AG04450 (cell line): ENCODE results near the gene C10orf105. TPM values are rescaled to one million over a fixed set of nuclear protein-coding genes. Genes with fewer than 3 reads are reported as not detected.

Experiments used
- CTCF ChIA-PET: fragments of 300-600, 350-600 bp; formaldehyde crosslinking; extraction: SDS; loops from one replicate; lab custom pipeline; 2022; ENCODE audit warnings: antibody characterized with exemption, inconsistent platforms; lab: Charles Lee
- POLR2A ChIA-PET: fragments of 350-600 bp; formaldehyde crosslinking; extraction: SDS; loops from one replicate; lab custom pipeline; 2021; ENCODE audit warnings: antibody characterized with exemption, inconsistent platforms; lab: Yijun Ruan, JAX
- DNase-seq: peaks from one replicate; pipeline ENCODE4 v3.0.0-alpha.2; 2011; ENCODE audit warnings: low read depth, low spot score
- H3K27ac ChIP-seq: one replicate; pipeline ENCODE4 v1.5.1; 2012; ENCODE audit warnings: low read depth, low read length, control low read depth
- H3K27me3 ChIP-seq: one replicate; pipeline ENCODE4 v1.6.0; 2012; ENCODE audit warnings: low read length; ENCODE audit not compliant: control insufficient read depth, insufficient read depth
- H3K4me3 ChIP-seq: 2 replicates; pipeline ENCODE4 v1.5.1; 2011; ENCODE audit warnings: mild to moderate bottlenecking, low read depth, low read length, control low read depth
- H3K9me3 ChIP-seq: 2 replicates; pipeline ENCODE4 v1.5.1; 2012; ENCODE audit warnings: low read length; ENCODE audit not compliant: control insufficient read depth, insufficient read depth
- polyA plus RNA-seq: library from polyadenylated mRNA; depleted of rRNA; stranded (reverse); fragments of >200 nt; gene quantifications from 2 replicates; pipeline ENCODE4 v1.2.3, GENCODE V29; 2011
- TF ChIP-seq, protein P1 (sequence below): IDR thresholded peaks from 2 replicates; pipeline ENCODE4 v1.5.1; 2011; ENCODE audit warnings: low read depth, low read length, control low read depth, inconsistent platforms

The C10orf105 gene
- polyA plus RNA-seq, 1 experiment, result not detected

GRCh38 chr10:71745664-71746250 lies 26.2 kb upstream of the C10orf105 start:
- DNase-seq, result no peak
- Histone ChIP-seq H3K27me3 (peaks cover 2% of the 10 kb centered on the region), H3K9me3 (peaks cover 6% of the 10 kb centered on the region), H3K4me3 (no peak overlapping the region), H3K27ac (no peak overlapping the region)
- TF ChIP-seq, protein P1, sequence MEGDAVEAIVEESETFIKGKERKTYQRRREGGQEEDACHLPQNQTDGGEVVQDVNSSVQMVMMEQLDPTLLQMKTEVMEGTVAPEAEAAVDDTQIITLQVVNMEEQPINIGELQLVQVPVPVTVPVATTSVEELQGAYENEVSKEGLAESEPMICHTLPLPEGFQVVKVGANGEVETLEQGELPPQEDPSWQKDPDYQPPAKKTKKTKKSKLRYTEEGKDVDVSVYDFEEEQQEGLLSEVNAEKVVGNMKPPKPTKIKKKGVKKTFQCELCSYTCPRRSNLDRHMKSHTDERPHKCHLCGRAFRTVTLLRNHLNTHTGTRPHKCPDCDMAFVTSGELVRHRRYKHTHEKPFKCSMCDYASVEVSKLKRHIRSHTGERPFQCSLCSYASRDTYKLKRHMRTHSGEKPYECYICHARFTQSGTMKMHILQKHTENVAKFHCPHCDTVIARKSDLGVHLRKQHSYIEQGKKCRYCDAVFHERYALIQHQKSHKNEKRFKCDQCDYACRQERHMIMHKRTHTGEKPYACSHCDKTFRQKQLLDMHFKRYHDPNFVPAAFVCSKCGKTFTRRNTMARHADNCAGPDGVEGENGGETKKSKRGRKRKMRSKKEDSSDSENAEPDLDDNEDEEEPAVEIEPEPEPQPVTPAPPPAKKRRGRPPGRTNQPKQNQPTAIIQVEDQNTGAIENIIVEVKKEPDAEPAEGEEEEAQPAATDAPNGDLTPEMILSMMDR, result no peak
- CTCF ChIA-PET, result no interaction called here
- POLR2A ChIA-PET, result no interaction called here

- H3K27ac ChIP-seq, result no peak overlapping the region
- peaks cover 6% of the 10 kb centered on the region for H3K9me3 ChIP-seq
- TF ChIP-seq, protein P1, result no peak
- ChIA-PET POLR2A (no interaction called here), CTCF (no interaction called here)
- DNase-seq, result no peak
- H3K4me3 ChIP-seq, result no peak overlapping the region
- H3K27me3 ChIP-seq, result peaks cover 2% of the 10 kb centered on the region
Observed at GRCh38 chr10:71744897-71745663, 25.5 kb upstream of the C10orf105 start.

DNA sequence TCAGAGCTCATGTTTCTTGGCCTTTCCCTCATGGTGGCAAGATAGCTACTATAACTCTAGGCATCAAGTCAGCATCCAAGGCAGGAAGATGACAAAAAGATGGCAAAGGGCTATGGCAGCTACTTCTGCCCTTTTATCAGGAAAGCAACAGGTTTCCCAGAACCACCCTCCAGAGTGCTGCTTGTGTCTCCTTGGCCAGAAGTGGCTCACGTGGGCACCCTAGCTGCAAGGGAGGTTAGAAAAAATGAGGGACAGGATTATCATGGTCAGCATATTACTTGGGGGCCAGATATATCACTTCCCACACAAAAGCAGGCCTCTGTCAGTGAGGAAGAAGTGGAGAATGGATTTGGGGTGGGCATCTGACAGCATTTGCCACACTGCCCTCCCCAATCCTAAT lies 24.3 kb upstream of the C10orf105 start:
- Histone ChIP-seq H3K9me3 (peaks cover 6% of the 10 kb centered on the region), H3K27me3 (peaks cover 2% of the 10 kb centered on the region), H3K27ac (no peak overlapping the region), H3K4me3 (no peak overlapping the region)
- TF ChIP-seq, protein P1, result no peak
- POLR2A ChIA-PET, result no interaction called here
- no peak for DNase-seq
- CTCF ChIA-PET, result no interaction called here

DNA sequence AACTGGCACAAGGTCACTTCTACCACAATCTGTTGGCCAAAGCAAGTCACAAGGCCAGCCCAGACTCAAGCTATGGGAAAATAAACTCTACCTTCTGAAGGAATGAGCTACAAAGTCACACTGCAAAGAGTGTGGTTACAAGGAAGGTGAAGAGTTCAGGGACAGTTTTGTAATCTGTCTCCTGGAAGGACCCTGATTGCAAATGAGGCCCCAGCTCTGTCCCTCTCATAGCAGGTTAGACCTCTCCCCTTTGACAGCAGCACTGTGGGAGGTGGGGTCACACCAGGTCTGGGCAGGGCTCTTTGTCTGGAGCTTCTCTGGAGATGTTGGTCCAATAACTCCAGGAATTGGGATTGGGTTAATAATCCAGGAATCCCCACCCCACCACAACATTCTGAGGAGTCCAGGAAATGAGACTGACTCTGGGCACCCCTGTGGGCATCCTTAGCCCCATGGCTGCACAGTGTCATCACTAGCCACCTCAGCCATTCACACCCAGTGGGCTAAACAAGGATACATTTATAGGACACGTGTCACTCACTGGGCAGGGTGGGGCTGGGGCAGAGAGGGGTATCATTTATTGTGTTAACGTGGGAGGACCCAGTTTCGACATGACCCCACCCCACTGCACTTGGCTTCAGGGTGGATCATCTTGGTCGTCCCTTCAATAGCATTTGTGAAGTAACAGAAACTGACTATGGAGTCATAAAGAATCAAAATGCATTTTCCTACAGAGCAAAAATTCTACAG lies 23.7 kb upstream of the C10orf105 start:
- no peak overlapping the region for H3K27ac ChIP-seq
- TF ChIP-seq, protein P1, result no peak
- DNase-seq, result no peak
- CTCF ChIA-PET, result no interaction called here
- no peak overlapping the region for H3K4me3 ChIP-seq
- H3K27me3 ChIP-seq, result peaks cover 5% of the 10 kb centered on the region
- POLR2A ChIA-PET, result no interaction called here
- peaks cover 6% of the 10 kb centered on the region for H3K9me3 ChIP-seq
